Vagina (tissue), 2 donors: ENCODE results near the gene ERG. TPM values are rescaled to one million over a fixed set of nuclear protein-coding genes. Genes with fewer than 3 reads are reported as not detected.

Experiments used
- DNase-seq, 2 donors: peaks; one replicate each; pipeline ENCODE4 v3.0.0-alpha.2; 2017; ENCODE audit errors: extremely low spot score in 2 of 2
- H3K27ac ChIP-seq: fragments of 200-600 bp; sonication (generic); one replicate; pipeline ENCODE4 v1.5.1; 2019
- H3K27me3 ChIP-seq: fragments of 200-600 bp; sonication (generic); one replicate; pipeline ENCODE4 v1.5.1; 2019
- H3K36me3 ChIP-seq, 2 donors: fragments of 200-600 bp; sonication (generic); one replicate each; pipeline ENCODE4 v1.5.1; 2017 to 2019
- H3K4me1 ChIP-seq: fragments of 200-600 bp; sonication (generic); one replicate; pipeline ENCODE4 v1.5.1; 2019
- H3K4me3 ChIP-seq, 2 donors: fragments of 200-600 bp; sonication (generic); 1 replicate in 1 of 2; 2 replicates in 1 of 2; pipeline ENCODE4 v1.5.1; 2016 to 2019
- H3K9me3 ChIP-seq: fragments of 200-600 bp; sonication (generic); one replicate; pipeline ENCODE4 v1.5.1; 2019
- POLR2A ChIP-seq, 2 donors: fragments of 450-650 bp; IDR thresholded peaks; one replicate each; pipeline ENCODE4 v1.6.1; 2017; ENCODE audit warnings: antibody characterized with exemption in 2 of 2, mild to moderate bottlenecking in 2 of 2, moderate library complexity in 2 of 2
- POLR2AphosphoS5 ChIP-seq, 2 donors: sonication (generic); formaldehyde crosslinking; IDR thresholded peaks; one replicate each; pipeline ENCODE4 v1.9.0; 2017; ENCODE audit warnings: antibody characterized with exemption in 2 of 2, mild to moderate bottlenecking in 2 of 2, low read depth in 1 of 2; ENCODE audit not compliant: insufficient read depth in 1 of 2
- intact Hi-C: fragments of 100-400 bp; cut with DNase I; formaldehyde crosslinking; loops from one replicate; pipeline ENCODE4 v1.15.1; 2023
- total RNA-seq: library from RNA; depleted of rRNA; stranded (reverse); fragments of >200 nt; gene quantifications from one replicate; pipeline ENCODE4 v1.2.3, GENCODE V29; 2016
- TF ChIP-seq, protein P1 (sequence below), 3 experiments: fragments of 450-650 bp in 2 of 3; fragments of 200-600 bp in 1 of 3; sonication (generic) in 1 of 3; IDR thresholded peaks; one replicate each; pipeline ENCODE4 v1.5.1; 2017 to 2019; ENCODE audit warnings: antibody characterized with exemption in 3 of 3, mild to moderate bottlenecking in 2 of 3, moderate library complexity in 2 of 3

ERG gene
- total RNA-seq, 1 donor from 2014 or later, result 20.9 TPM

DNA sequence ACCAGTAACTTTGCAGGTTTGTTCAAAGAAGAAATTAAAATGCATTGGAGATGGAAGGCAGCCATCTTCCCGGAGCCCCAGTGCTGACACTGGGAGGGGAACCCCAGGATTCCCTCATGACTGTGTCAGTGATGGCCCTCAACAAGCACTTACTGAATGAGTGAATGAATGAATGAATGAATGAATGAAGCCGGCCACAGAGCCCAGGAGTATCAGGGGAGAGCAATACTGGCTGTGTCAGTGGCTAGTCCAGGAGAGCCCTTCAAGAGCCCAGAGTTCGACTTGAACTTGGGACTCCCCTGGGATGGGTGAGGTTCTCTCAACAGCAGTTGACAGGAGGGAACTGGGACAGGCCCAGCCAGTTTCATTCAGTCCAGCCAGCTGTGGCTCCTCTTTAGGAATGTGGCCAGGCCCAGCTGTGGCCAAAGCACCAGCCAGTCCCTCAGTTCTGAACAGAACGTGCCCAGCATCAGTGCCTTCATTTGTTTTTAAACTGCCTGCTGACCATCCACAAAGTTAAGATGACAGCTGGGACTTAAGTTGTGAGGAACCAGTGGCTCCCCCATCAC lies 9.2 kb upstream of the ERG start:
- DNase-seq, result no peak
- no peaks in the 10 kb centered on the region for H3K9me3 ChIP-seq
- no peak for TF ChIP-seq POLR2A (IDR thresholded peaks at IDR 0.05)
- no peak for TF ChIP-seq POLR2AphosphoS5 (IDR thresholded peaks at IDR 0.05; ENCODE audit: insufficient read depth in 1 of 2, low read depth in 1 of 2)
- TF ChIP-seq, protein P1, sequence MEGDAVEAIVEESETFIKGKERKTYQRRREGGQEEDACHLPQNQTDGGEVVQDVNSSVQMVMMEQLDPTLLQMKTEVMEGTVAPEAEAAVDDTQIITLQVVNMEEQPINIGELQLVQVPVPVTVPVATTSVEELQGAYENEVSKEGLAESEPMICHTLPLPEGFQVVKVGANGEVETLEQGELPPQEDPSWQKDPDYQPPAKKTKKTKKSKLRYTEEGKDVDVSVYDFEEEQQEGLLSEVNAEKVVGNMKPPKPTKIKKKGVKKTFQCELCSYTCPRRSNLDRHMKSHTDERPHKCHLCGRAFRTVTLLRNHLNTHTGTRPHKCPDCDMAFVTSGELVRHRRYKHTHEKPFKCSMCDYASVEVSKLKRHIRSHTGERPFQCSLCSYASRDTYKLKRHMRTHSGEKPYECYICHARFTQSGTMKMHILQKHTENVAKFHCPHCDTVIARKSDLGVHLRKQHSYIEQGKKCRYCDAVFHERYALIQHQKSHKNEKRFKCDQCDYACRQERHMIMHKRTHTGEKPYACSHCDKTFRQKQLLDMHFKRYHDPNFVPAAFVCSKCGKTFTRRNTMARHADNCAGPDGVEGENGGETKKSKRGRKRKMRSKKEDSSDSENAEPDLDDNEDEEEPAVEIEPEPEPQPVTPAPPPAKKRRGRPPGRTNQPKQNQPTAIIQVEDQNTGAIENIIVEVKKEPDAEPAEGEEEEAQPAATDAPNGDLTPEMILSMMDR (IDR thresholded peaks at IDR 0.05), result no peak
- H3K27me3 ChIP-seq, result no peaks in the 10 kb centered on the region
- H3K4me3 ChIP-seq, result no peak overlapping the region
- H3K36me3 ChIP-seq, result no peaks in the 10 kb centered on the region
- intact Hi-C loops, result no loop called here
- peaks cover 10% of the 10 kb centered on the region for H3K4me1 ChIP-seq
- no peak overlapping the region for H3K27ac ChIP-seq

DNA sequence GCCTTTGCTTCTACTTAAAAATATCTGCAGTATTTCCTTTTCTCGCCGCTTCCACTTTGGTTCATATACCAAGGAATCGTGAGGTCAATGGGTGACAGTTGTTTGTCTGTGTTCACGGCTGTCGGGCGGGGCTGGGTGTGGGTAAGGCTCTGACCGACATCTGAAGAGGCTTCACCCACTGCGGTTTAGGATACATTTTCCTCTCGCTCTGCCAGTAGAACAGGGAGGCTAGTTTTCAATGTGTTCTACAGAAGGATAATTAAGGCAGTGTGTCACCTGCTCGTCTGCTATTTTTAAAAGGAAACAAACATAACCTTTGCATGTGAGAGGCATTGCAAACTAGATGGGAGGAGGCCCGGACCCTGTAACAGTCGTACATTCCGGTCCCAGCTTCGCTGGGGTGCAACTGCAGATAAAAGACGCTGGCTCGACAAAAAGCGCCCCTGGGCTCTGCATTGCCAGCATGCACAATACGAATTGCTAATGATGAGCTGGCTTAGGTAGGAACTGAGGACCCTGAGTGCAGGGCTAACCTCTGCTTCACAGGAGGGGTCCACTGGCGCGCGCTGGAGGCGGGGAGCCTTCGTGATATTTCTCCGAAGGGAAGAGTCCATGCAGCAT lies 8.5 kb upstream of the ERG start:
- Histone ChIP-seq H3K4me3 (no peak overlapping the region), H3K36me3 (no peaks in the 10 kb centered on the region), H3K27me3 (no peaks in the 10 kb centered on the region), H3K4me1 (peaks cover 10% of the 10 kb centered on the region), H3K9me3 (no peaks in the 10 kb centered on the region), H3K27ac (no peak overlapping the region)
- DNase-seq, result no peak
- TF ChIP-seq, protein P1 (IDR thresholded peaks at IDR 0.05), result no peak
- TF ChIP-seq POLR2AphosphoS5 (IDR thresholded peaks at IDR 0.05; ENCODE audit: insufficient read depth in 1 of 2, low read depth in 1 of 2) (no peak), POLR2A (IDR thresholded peaks at IDR 0.05) (no peak)
- intact Hi-C loops, result no loop called here

DNA sequence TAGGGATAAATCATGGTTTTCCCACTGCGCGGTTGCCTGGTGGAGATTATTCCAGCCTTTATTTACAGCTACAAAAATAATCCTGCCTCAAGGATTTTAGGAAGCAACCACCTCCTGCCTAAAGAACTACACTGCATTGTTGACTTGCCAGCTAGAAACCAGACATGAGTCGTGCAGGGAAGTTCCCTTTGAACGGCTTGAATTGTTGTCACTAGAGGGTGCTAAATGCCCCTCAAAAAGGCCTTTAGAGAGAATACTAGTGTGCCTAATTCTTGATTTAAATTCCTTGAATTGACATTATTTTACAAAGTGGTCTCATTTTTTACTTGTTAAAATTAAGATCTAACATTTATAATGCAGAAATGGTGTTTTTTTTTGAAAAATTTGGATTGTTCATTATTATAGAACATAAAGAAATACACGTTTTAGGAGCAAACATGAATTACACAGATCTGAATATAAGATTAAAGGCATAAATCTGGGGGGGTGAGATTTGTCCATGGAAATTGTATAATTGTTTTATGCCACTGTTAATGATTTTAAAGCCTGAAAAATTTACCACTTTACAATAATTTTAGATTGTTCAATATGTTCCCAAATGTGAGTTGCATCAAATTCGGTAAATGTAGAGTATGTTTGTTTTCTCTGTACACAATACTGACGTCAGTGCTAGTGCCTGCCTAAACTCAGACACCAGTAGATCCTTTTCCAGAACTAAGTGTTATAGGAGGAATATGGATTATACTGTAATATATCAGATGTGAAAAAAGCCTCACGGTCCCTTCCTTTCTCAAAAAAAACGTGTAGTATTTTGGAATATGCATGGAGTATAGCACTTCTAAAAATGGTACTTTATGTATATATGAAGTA lies 7.6 kb upstream of the ERG start:
- H3K4me3 ChIP-seq, result no peak overlapping the region
- H3K4me1 ChIP-seq, result peaks cover 10% of the 10 kb centered on the region
- H3K36me3 ChIP-seq, result no peaks in the 10 kb centered on the region
- no peak for DNase-seq
- no peaks in the 10 kb centered on the region for H3K9me3 ChIP-seq
- no peaks in the 10 kb centered on the region for H3K27me3 ChIP-seq
- peak overlapping the region; percentile 18 for H3K27ac ChIP-seq
- TF ChIP-seq POLR2AphosphoS5 (IDR thresholded peaks at IDR 0.05; ENCODE audit: insufficient read depth in 1 of 2, low read depth in 1 of 2) (peak in 1 of 2 donors; percentile 90), POLR2A (IDR thresholded peaks at IDR 0.05) (no peak)
- TF ChIP-seq, protein P1 (IDR thresholded peaks at IDR 0.05), result peak; percentile 18 to 34 (median 30)
- intact Hi-C loops, result no loop called here

DNA sequence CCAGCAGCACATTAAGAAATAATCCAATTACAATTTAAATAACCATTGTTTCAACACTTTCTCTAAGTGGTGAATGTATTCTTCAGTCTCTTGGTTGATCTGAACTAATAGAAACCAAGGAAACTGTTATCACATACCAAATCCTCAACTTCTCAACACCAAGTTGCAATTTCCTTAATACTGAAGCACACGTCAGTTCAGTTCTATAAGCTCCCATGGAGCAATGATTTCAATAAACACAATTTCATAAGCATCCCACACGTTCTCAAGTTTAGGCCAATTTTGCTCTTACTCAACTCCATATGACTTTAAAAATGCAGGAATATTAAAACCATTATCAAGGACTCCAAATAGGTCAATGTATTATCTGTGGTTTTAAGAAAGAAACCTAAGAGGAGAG lies 5.8 kb upstream of the ERG start:
- H3K4me1 ChIP-seq, result peaks cover 10% of the 10 kb centered on the region
- no peaks in the 10 kb centered on the region for H3K9me3 ChIP-seq
- DNase-seq, result no peak
- peak overlapping the region; percentile 48 for H3K27ac ChIP-seq
- intact Hi-C loops, result no loop called here
- H3K36me3 ChIP-seq, result no peaks in the 10 kb centered on the region
- H3K4me3 ChIP-seq, result peak overlapping the region; percentile 16 to 23
- no peak for TF ChIP-seq POLR2AphosphoS5 (IDR thresholded peaks at IDR 0.05; ENCODE audit: insufficient read depth in 1 of 2, low read depth in 1 of 2)
- TF ChIP-seq, protein P1 (IDR thresholded peaks at IDR 0.05), result no peak
- H3K27me3 ChIP-seq, result no peaks in the 10 kb centered on the region
